RWPE2 (cell line): ENCODE measurements around the gene TMEM135.

Experiments used
- ATAC-seq: fragments of 200-7000 bp; cut with Tn5 transposase; 3 replicates; pipeline ENCODE4 v1.9.1; 2021; ENCODE audit warnings: low read depth
- DNase-seq: peaks from one replicate; pipeline ENCODE4 v3.0.0-alpha.2; 2020; ENCODE audit warnings: low spot score
- H3K27ac ChIP-seq: fragments of 450-650 bp; 2 replicates; pipeline ENCODE4 v1.5.1; 2017; ENCODE audit warnings: mild to moderate bottlenecking; ENCODE audit not compliant: poor library complexity, severe bottlenecking
- H3K27me3 ChIP-seq: fragments of 250-450 bp; sonication (Bioruptor Pico); 2 replicates; pipeline ENCODE4 v1.5.1; 2021; ENCODE audit warnings: mild to moderate bottlenecking, moderate library complexity; ENCODE audit not compliant: insufficient read depth, poor library complexity, severe bottlenecking
- H3K36me3 ChIP-seq: fragments of 250-450 bp; sonication (Bioruptor Pico); 2 replicates; pipeline ENCODE4 v1.5.1; 2020; ENCODE audit warnings: low read depth, mild to moderate bottlenecking, moderate library complexity
- H3K4me1 ChIP-seq: fragments of 250-450 bp; sonication (Bioruptor Pico); 2 replicates; pipeline ENCODE4 v1.5.1; 2021; ENCODE audit warnings: mild to moderate bottlenecking, moderate library complexity; ENCODE audit not compliant: insufficient read depth, poor library complexity, severe bottlenecking
- H3K4me3 ChIP-seq: fragments of 250-450 bp; sonication (Bioruptor Pico); 2 replicates; pipeline ENCODE4 v1.5.1; 2021; ENCODE audit warnings: mild to moderate bottlenecking, moderate library complexity; ENCODE audit not compliant: severe bottlenecking
- H3K9me3 ChIP-seq: fragments of 250-450 bp; sonication (Bioruptor Pico); 2 replicates; pipeline ENCODE4 v1.5.1; 2021; ENCODE audit warnings: mild to moderate bottlenecking, moderate library complexity; ENCODE audit not compliant: severe bottlenecking
- TF ChIP-seq, protein P1 (sequence below): fragments of 450-650 bp; IDR thresholded peaks from one replicate; pipeline ENCODE4 v1.5.1; 2017; ENCODE audit warnings: mild to moderate bottlenecking, moderate library complexity; ENCODE audit not compliant: poor library complexity, severe bottlenecking

TMEM135 gene

DNA sequence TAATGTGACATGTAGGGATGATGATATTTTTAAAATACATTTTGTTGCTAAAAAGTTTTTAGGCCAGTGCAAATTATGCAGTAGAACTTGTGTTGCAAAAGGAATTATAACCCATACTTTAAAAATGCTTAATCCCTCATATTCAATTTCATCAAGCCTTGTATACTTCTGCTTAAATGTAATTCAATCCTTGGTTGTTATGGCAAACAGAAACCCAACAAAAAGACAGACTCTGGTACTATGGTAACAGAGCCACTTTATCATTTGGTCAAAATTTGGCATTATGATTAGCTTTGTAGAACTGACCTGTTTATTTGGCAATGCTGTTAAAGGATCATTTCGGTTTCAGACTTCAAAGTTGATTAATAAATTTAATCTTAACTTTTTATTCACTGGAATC lies 284.8 kb downstream of the TMEM135 start:
- no peaks in the 10 kb centered on the region for H3K9me3 ChIP-seq
- no peaks in the 10 kb centered on the region for H3K27me3 ChIP-seq
- no peaks in the 10 kb centered on the region for H3K4me1 ChIP-seq
- no peak for ATAC-seq
- H3K36me3 ChIP-seq, result peaks cover 17% of the 10 kb centered on the region
- H3K27ac ChIP-seq, result no peak overlapping the region
- no peak overlapping the region for H3K4me3 ChIP-seq
- no peak for DNase-seq
- TF ChIP-seq, protein P1, sequence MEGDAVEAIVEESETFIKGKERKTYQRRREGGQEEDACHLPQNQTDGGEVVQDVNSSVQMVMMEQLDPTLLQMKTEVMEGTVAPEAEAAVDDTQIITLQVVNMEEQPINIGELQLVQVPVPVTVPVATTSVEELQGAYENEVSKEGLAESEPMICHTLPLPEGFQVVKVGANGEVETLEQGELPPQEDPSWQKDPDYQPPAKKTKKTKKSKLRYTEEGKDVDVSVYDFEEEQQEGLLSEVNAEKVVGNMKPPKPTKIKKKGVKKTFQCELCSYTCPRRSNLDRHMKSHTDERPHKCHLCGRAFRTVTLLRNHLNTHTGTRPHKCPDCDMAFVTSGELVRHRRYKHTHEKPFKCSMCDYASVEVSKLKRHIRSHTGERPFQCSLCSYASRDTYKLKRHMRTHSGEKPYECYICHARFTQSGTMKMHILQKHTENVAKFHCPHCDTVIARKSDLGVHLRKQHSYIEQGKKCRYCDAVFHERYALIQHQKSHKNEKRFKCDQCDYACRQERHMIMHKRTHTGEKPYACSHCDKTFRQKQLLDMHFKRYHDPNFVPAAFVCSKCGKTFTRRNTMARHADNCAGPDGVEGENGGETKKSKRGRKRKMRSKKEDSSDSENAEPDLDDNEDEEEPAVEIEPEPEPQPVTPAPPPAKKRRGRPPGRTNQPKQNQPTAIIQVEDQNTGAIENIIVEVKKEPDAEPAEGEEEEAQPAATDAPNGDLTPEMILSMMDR, result no peak

GRCh38 chr11:87323899-87324298 lies 286.2 kb downstream of the TMEM135 start:
- no peaks in the 10 kb centered on the region for H3K4me1 ChIP-seq
- DNase-seq, result no peak
- H3K4me3 ChIP-seq, result no peak overlapping the region
- H3K36me3 ChIP-seq, result peaks cover 17% of the 10 kb centered on the region
- H3K9me3 ChIP-seq, result no peaks in the 10 kb centered on the region
- no peaks in the 10 kb centered on the region for H3K27me3 ChIP-seq
- no peak for ATAC-seq
- TF ChIP-seq, protein P1, result no peak
- H3K27ac ChIP-seq, result no peak overlapping the region

GRCh38 chr11:87324817-87325489 lies 287.2 kb downstream of the TMEM135 start:
- ATAC-seq, result no peak

DNA sequence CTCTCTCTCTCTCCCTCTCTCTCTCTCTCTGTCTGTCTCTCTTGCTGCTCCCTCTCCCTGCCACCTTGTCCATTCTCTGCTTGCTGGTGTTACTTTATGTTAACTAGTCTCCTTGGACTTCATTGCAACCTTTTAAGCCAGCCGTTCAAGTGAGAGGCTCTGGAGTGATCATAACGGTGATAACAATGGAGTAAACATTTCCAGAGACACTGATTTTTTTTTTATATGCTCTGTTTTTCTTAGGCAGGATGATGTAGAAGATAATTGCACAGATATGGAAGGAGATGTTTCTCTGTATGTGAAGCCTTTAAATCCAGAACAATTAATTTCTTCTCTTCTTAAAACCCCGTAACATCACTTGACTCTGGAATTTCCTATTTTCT lies 287.7 kb downstream of the TMEM135 start:
- DNase-seq, result no peak
- no peak for ATAC-seq
- Histone ChIP-seq H3K27me3 (no peaks in the 10 kb centered on the region), H3K36me3 (peaks cover 8% of the 10 kb centered on the region; the same call in 1 of the 2 replicates), H3K9me3 (no peaks in the 10 kb centered on the region), H3K4me3 (no peak overlapping the region), H3K27ac (no peak overlapping the region), H3K4me1 (no peaks in the 10 kb centered on the region)
- TF ChIP-seq, protein P1, result no peak

More at GRCh38 chr11:87324817-87325489, 287.2 kb downstream of the TMEM135 start:
- no peak overlapping the region for H3K27ac ChIP-seq
- TF ChIP-seq, protein P1, result no peak
- no peak overlapping the region for H3K4me3 ChIP-seq
- peaks cover 8% of the 10 kb centered on the region; the same call in 1 of the 2 replicates for H3K36me3 ChIP-seq
- no peaks in the 10 kb centered on the region for H3K27me3 ChIP-seq
- no peak for DNase-seq
- no peaks in the 10 kb centered on the region for H3K4me1 ChIP-seq
- no peaks in the 10 kb centered on the region for H3K9me3 ChIP-seq

DNA sequence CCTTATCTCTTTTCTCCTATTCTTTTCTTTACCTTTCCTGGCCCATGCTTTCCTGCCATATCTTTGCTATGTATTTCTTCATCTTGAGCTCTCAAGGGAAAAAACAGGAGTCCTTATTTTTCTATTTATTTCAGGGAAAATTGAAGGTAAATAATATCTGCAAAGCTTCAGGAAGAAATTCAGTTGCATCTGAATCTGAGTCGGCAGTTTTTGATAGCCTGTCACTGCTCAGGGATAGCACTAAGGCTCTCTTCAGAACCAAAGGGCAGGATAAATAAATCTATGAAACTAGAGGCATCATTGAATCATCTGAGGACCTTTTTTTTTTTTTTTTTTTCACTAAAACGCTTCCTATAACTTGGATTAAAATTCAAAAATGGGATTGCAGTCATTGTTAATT lies 288.9 kb downstream of the TMEM135 start:
- H3K4me3 ChIP-seq, result no peak overlapping the region
- DNase-seq, result no peak
- TF ChIP-seq, protein P1, result no peak
- no peak overlapping the region for H3K27ac ChIP-seq
- peaks cover 3% of the 10 kb centered on the region; the same call in 1 of the 2 replicates for H3K36me3 ChIP-seq
- H3K9me3 ChIP-seq, result no peaks in the 10 kb centered on the region
- no peaks in the 10 kb centered on the region for H3K4me1 ChIP-seq
- H3K27me3 ChIP-seq, result no peaks in the 10 kb centered on the region
- ATAC-seq, result no peak
